K562 (cell line): ENCODE measurements around the gene LOXL3. TPM values are rescaled to one million over a fixed set of nuclear protein-coding genes. Genes with fewer than 3 reads are reported as not detected.

Experiments
- ATAC-seq: fragments of 200-7000 bp; cut with Tn5 transposase; 3 replicates; pipeline ENCODE4 v1.9.1; 2020; ENCODE audit warnings: moderate library complexity
- BruUV-seq: library from RNA; stranded (reverse); fragments of 400-500 nt; replicated peaks from 2 replicates; lab custom pipeline; 2021; lab: Mats Ljungman, UMichigan
- CTCF ChIA-PET: fragments of 300-600 bp; formaldehyde crosslinking; extraction: SDS; loops from one replicate; lab custom pipeline; 2021; ENCODE audit warnings: low intra/inter-chr PET ratio; lab: Yijun Ruan, JAX
- POLR2A ChIA-PET: fragments of 300-600, 350-650 bp; sonication (Branson Sonifier 250); formaldehyde crosslinking; extraction: SDS; loops from one replicate; lab custom pipeline; 2021; ENCODE audit warnings: antibody characterized with exemption, inconsistent platforms; lab: Yijun Ruan, JAX
- DNase-seq, 4 experiments: peaks; one replicate each; pipeline versions ENCODE4 v3.0.0 to v3.0.0-alpha.2; 2011 to 2018; ENCODE audit warnings: low spot score in 3 of 4, mixed read lengths in 3 of 4; ENCODE audit errors: extremely low read depth in 1 of 4
- FAIRE-seq: peaks from 2 replicates; lab custom pipeline; 2011; peaks lifted over from hg19 to GRCh38; lab: Jason Lieb, UNC
- H2AFZ ChIP-seq: 2 replicates; pipeline ENCODE4 v1.6.0; 2011; ENCODE audit warnings: low read depth, low read length, control low read depth, inconsistent platforms
- H3K27ac ChIP-seq: fragments of 200-600 bp; 3 replicates; pipeline ENCODE4 v1.8.0; 2011; ENCODE audit warnings: low read depth, mild to moderate bottlenecking, control low read depth, inconsistent platforms, low read length, moderate library complexity, mixed read lengths; ENCODE audit errors: extremely low read depth
- H3K27me3 ChIP-seq, 2 experiments: fragments of 300-600 bp in 1 of 2; 2 replicates in 1 of 2; 3 replicates in 1 of 2; pipeline versions ENCODE4 v1.6.0 to v1.8.0; 2011; ENCODE audit warnings: inconsistent platforms in 2 of 2, low read length in 2 of 2, mild to moderate bottlenecking in 1 of 2, mixed read lengths in 1 of 2, moderate library complexity in 1 of 2; ENCODE audit not compliant: control insufficient read depth in 2 of 2, insufficient read depth in 2 of 2
- H3K36me3 ChIP-seq: fragments of 300-600 bp; 3 replicates; pipeline ENCODE4 v1.8.0; 2011; ENCODE audit warnings: mild to moderate bottlenecking, low read length, inconsistent platforms; ENCODE audit not compliant: control insufficient read depth, insufficient read depth
- H3K4me1 ChIP-seq, 2 experiments: fragments of 200-600 bp in 1 of 2; replicated peaks in 1 of 2; 2 replicates in 1 of 2; 3 replicates in 1 of 2; pipeline versions ENCODE4 v1.5.1 to v1.8.0; 2011; ENCODE audit warnings: inconsistent platforms in 2 of 2, low read length in 2 of 2, mild to moderate bottlenecking in 1 of 2, mixed read lengths in 1 of 2, moderate library complexity in 1 of 2; ENCODE audit not compliant: control insufficient read depth in 2 of 2, insufficient read depth in 2 of 2
- H3K4me2 ChIP-seq: 2 replicates; pipeline ENCODE4 v1.6.1; 2011; ENCODE audit warnings: low read length, control low read depth, inconsistent platforms, mixed read lengths; ENCODE audit not compliant: insufficient read depth
- H3K4me3 ChIP-seq: fragments of 200-600 bp; sonication (generic), shearing (Covaris generic); 2 replicates; pipeline ENCODE4 v1.5.1; 2016; ENCODE audit warnings: control low read depth, inconsistent platforms
- H3K79me2 ChIP-seq: fragments of 200-600 bp; 3 replicates; pipeline ENCODE4 v1.8.0; 2011; ENCODE audit warnings: low read length, inconsistent platforms; ENCODE audit not compliant: control insufficient read depth, insufficient read depth
- H3K9ac ChIP-seq, 2 experiments: 2 replicates each; pipeline versions ENCODE4 v1.6.0 to v1.6.1; 2011; ENCODE audit warnings: low read depth in 2 of 2, low read length in 2 of 2, control low read depth in 1 of 2, inconsistent platforms in 1 of 2, mild to moderate bottlenecking in 1 of 2, mixed read lengths in 1 of 2; ENCODE audit not compliant: insufficient read depth in 1 of 2
- H3K9me1 ChIP-seq: one replicate; pipeline ENCODE4 v1.6.0; 2011; ENCODE audit warnings: inconsistent platforms, mild to moderate bottlenecking, low read length, moderate library complexity; ENCODE audit not compliant: control insufficient read depth, insufficient read depth
- H3K9me3 ChIP-seq: replicated peaks from 2 replicates; pipeline ENCODE4 v1.5.1; 2011; ENCODE audit warnings: low read depth, low read length, inconsistent platforms; ENCODE audit not compliant: control insufficient read depth, insufficient read depth
- H4K20me1 ChIP-seq: replicated peaks from 2 replicates; pipeline ENCODE4 v1.6.1; 2011; ENCODE audit warnings: low read length, inconsistent platforms, mixed read lengths; ENCODE audit not compliant: control insufficient read depth, insufficient read depth
- EWSR1 ChIP-seq: fragments of 450-650 bp; IDR thresholded peaks from 2 replicates; pipeline ENCODE4 v1.6.1; 2018; ENCODE audit warnings: borderline replicate concordance, mild to moderate bottlenecking, low read depth, moderate library complexity; ENCODE audit not compliant: partially characterized antibody
- FOXA1 ChIP-seq: fragments of 450-650 bp; IDR thresholded peaks from 2 replicates; pipeline ENCODE4 v1.6.1; 2016; ENCODE audit warnings: mild to moderate bottlenecking, borderline replicate concordance
- NONO ChIP-seq, 2 experiments: fragments of 200-400 bp in 1 of 2; fragments of 450-650 bp in 1 of 2; formaldehyde crosslinking in 1 of 2; IDR thresholded peaks; 2 replicates each; pipeline ENCODE4 v1.6.1; 2017; ENCODE audit warnings: low read depth in 2 of 2, mild to moderate bottlenecking in 2 of 2, moderate library complexity in 2 of 2, low read length in 1 of 2
- RFX1 ChIP-seq: fragments of 450-650 bp; IDR thresholded peaks from 2 replicates; pipeline ENCODE4 v1.6.1; 2016; ENCODE audit warnings: mild to moderate bottlenecking, moderate library complexity
- ZBTB11 ChIP-seq, 3 experiments: fragments of 200-800 bp in 1 of 3; fragments of 250-450 bp in 1 of 3; fragments of 450-650 bp in 1 of 3; sonication (Bioruptor Pico) in 1 of 3; sonication (Bioruptor generic) in 1 of 3; formaldehyde crosslinking in 1 of 3; IDR thresholded peaks; 2 replicates each; pipeline versions ENCODE4 v1.6.1 to v1.8.0; 2016 to 2022; ENCODE audit warnings: mild to moderate bottlenecking in 2 of 3, missing genetic modification characterization in 2 of 3, missing compliant biosample characterization in 1 of 3, moderate library complexity in 1 of 3
- ZNF347 ChIP-seq: fragments of 450-650 bp; formaldehyde crosslinking; IDR thresholded peaks from 2 replicates; pipeline ENCODE4 v1.4.0; 2020; ENCODE audit warnings: low read depth, mild to moderate bottlenecking, moderate library complexity
- WGBS: fragments of 100-300 bp; shearing (Covaris generic); methylation state at CpG from one replicate; pipeline ENCODE4 v1.1.6; 2016; ENCODE audit warnings: low coverage, mixed read lengths; ENCODE audit not compliant: insufficient coverage; ENCODE audit errors: missing lambda C conversion rate; 5-methylcytosine and 5-hydroxymethylcytosine counted together
- in situ Hi-C: fragments of 300-500 bp; cut with MboI; formaldehyde crosslinking; loops from 4 replicates; pipeline ENCODE4 v1.15.0; 2018; ENCODE audit warnings: inconsistent platforms, mixed read lengths
- intact Hi-C: fragments of 100-400 bp; cut with micrococcal nuclease; formaldehyde crosslinking; loops from 2 replicates; pipeline ENCODE4 v1.14.2; 2022
- polyA plus RNA-seq, 8 experiments: library from polyadenylated mRNA; depleted of rRNA in 4 of 8; stranded (reverse) in 5 of 8; unstranded in 3 of 8; fragments of >200 nt; fragmentation: Nextera tagmentation in 2 of 8; fragmentation: Illumina TruSeq in 1 of 8; extraction: Ambion mirVana in 2 of 8; extraction: Trizol in 1 of 8; gene quantifications; 2 replicates each; pipeline versions ENCODE4 v1.2.1 to v1.2.3, GENCODE V29; 2011 to 2014; ENCODE audit warnings: inconsistent platforms in 1 of 8, missing spikeins in 1 of 8
- total RNA-seq, 7 experiments: library from RNA; depleted of rRNA in 6 of 7; stranded (reverse); fragments of >200 nt in 6 of 7; fragmentation: Illumina TruSeq in 2 of 7; extraction: Trizol in 2 of 7; gene quantifications; 2 replicates each; pipeline versions ENCODE4 v1.2.1 to v1.2.3, GENCODE V29; 2011 to 2021; ENCODE audit warnings: low replicate concordance in 1 of 7

LOXL3 gene
- total and polyA plus RNA-seq, 9 of the 15 experiments (the other 6 are each of a cell fraction or from before 2014, with no cell fraction given), result 0.22 to 0.99 (median 0.31) TPM

- Histone ChIP-seq H3K9ac (no peak overlapping the region), H3K4me2 (no peak overlapping the region), H3K4me1 (peaks cover 4 to 15% of the 10 kb centered on the region in 2 experiments; a peak in 4 of 5 replicates), H3K27ac (no peak overlapping the region), H3K27me3 (no peaks in the 10 kb centered on the region), H3K9me3 (no peaks in the 10 kb centered on the region), H3K9me1 (no peaks in the 10 kb centered on the region), H4K20me1 (no peaks in the 10 kb centered on the region), H2AFZ (no peak overlapping the region), H3K4me3 (no peak overlapping the region), H3K79me2 (no peaks in the 10 kb centered on the region), H3K36me3 (peaks cover 50% of the 10 kb centered on the region; the same call in 2 of the 3 replicates)
- ATAC-seq, result no peak
- BruUV-seq, result TSS peak; percentile 11
- POLR2A ChIA-PET, result interaction anchor here (0.7 to 1.3 kb wide), 6 partner anchors 8 to 102 kb away, joined by 3 to 4 read pairs (median 4); partner anchors contain the start of gene DQX1
- WGBS, result 64% methylated on average over 3 of the region's 3 CpGs
- no peak for TF ChIP-seq NONO (IDR thresholded peaks at IDR 0.05; ENCODE audit: low read depth in 2 of 2, low read length in 1 of 2)
- no peak for TF ChIP-seq EWSR1
- no peak for TF ChIP-seq ZBTB11 (CRISPR knock-in tag; IDR thresholded peaks at IDR 0.05)
- TF ChIP-seq ZNF347 (CRISPR knock-in tag), result no peak
- no peak for TF ChIP-seq RFX1
- no peak for TF ChIP-seq FOXA1
- no peak for DNase-seq
- intact Hi-C loops, result no loop called here
- in situ Hi-C loops, result no loop called here
- FAIRE-seq, result no peak
- CTCF ChIA-PET, result no interaction called here
Measured at GRCh38 chr2:74493546-74493945, 60.2 kb downstream of the LOXL3 start.
